CD4-positive, alpha-beta T cell (primary cell): ENCODE results near the gene COL25A1. TPM values are rescaled to one million over a fixed set of nuclear protein-coding genes. Genes with fewer than 3 reads are reported as not detected.

Experiments used
- ATAC-seq: fragments of 200-7000 bp; cut with Tn5 transposase; one replicate; pipeline ENCODE4 v1.10.0; 2022; ENCODE audit warnings: mild to moderate bottlenecking; ENCODE audit not compliant: poor library complexity
- CTCF ChIA-PET: fragments of 350-600 bp; sonication (Branson Sonifier 250); formaldehyde crosslinking; loops from one replicate; lab custom pipeline; 2021; ENCODE audit warnings: antibody characterized with exemption, inconsistent platforms; lab: Charles Lee
- POLR2A ChIA-PET: fragments of 350-600 bp; sonication (Branson Sonifier 250); formaldehyde crosslinking; loops from one replicate; lab custom pipeline; 2021; ENCODE audit warnings: antibody characterized with exemption, inconsistent platforms; lab: Charles Lee
- DNase-seq, 14 experiments: peaks; one replicate each; pipeline ENCODE4 v3.0.0-alpha.2; 2013 to 2020; ENCODE audit warnings: mixed read lengths in 2 of 14
- H3K27ac ChIP-seq, 2 donors: one replicate each; pipeline versions ENCODE4 v1.5.1 to v1.7.0; 2013; ENCODE audit warnings: low read length in 2 of 2, low read depth in 1 of 2, mild to moderate bottlenecking in 1 of 2
- H3K27me3 ChIP-seq, 2 experiments: 1 replicate in 1 of 2; 2 replicates in 1 of 2; pipeline versions ENCODE4 v1.6.1 to v1.7.0; 2013; ENCODE audit warnings: low read length in 2 of 2, control low read depth in 1 of 2, mild to moderate bottlenecking in 1 of 2, moderate library complexity in 1 of 2; ENCODE audit not compliant: insufficient read depth in 2 of 2, control insufficient read depth in 1 of 2
- H3K36me3 ChIP-seq: one replicate; pipeline ENCODE4 v1.6.1; 2013; ENCODE audit warnings: low read length, control low read depth; ENCODE audit not compliant: insufficient read depth
- H3K4me1 ChIP-seq: one replicate; pipeline ENCODE4 v1.6.1; 2013; ENCODE audit warnings: low read length, control low read depth; ENCODE audit not compliant: insufficient read depth
- H3K4me3 ChIP-seq: one replicate; pipeline ENCODE4 v1.5.1; 2013; ENCODE audit warnings: mild to moderate bottlenecking, low read length, moderate library complexity
- H3K9me3 ChIP-seq, 2 experiments: 1 replicate in 1 of 2; 2 replicates in 1 of 2; pipeline versions ENCODE4 v1.6.1 to v1.7.0; 2013; ENCODE audit warnings: low read length in 2 of 2, mild to moderate bottlenecking in 2 of 2, control low read depth in 1 of 2, moderate library complexity in 1 of 2; ENCODE audit not compliant: control insufficient read depth in 1 of 2, insufficient read depth in 1 of 2
- H3K27ac Mint-ChIP-seq: one replicate; pipeline ENCODE4 v1.8.0; 2020; ENCODE audit warnings: mixed read lengths
- H3K27me3 Mint-ChIP-seq: one replicate; pipeline ENCODE4 v1.8.0; 2021; ENCODE audit warnings: mixed read lengths
- H3K36me3 Mint-ChIP-seq: one replicate; pipeline ENCODE4 v1.8.0; 2021; ENCODE audit warnings: low read depth, mixed read lengths
- H3K4me1 Mint-ChIP-seq: one replicate; pipeline ENCODE4 v1.8.0; 2021; ENCODE audit warnings: low read depth, mixed read lengths
- H3K4me3 Mint-ChIP-seq: one replicate; pipeline ENCODE4 v1.8.0; 2020; ENCODE audit warnings: mild to moderate bottlenecking, mixed read lengths
- H3K9me3 Mint-ChIP-seq: one replicate; pipeline ENCODE4 v1.8.0; 2020; ENCODE audit warnings: mixed read lengths
- CTCF ChIP-seq: fragments of 200-600 bp; IDR thresholded peaks from one replicate; pipeline ENCODE4 v1.8.0; 2022; ENCODE audit warnings: antibody characterized with exemption, mild to moderate bottlenecking
- intact Hi-C, 2 experiments: fragments of 100-400 bp; cut with DNase I in 1 of 2; cut with micrococcal nuclease in 1 of 2; formaldehyde crosslinking; loops; one replicate each; pipeline versions ENCODE4 v1.15.1 to v1.9.0; 2023 to 2025; cut with DNase I, micrococcal nuclease
- total RNA-seq, 174 experiments: library from RNA in 2 of 174; stranded (reverse) in 2 of 174; gene quantifications; one replicate each; pipeline ENCODE4 v1.2.3 and lab custom pipeline; 2021 to 2026

The COL25A1 gene
- total RNA-seq, 2 experiments from 2014 or later = 0.42 TPM; not detected in 1

- no peaks in the 10 kb centered on the region for H3K27me3 Mint-ChIP-seq
- no peak overlapping the region for H3K27ac ChIP-seq
- H3K36me3 Mint-ChIP-seq = no peaks in the 10 kb centered on the region
- CTCF ChIA-PET = no interaction called here
- H3K9me3 Mint-ChIP-seq = no peaks in the 10 kb centered on the region
- no peak for TF ChIP-seq CTCF
- intact Hi-C loops = no loop called here
- H3K36me3 ChIP-seq = no peaks in the 10 kb centered on the region
- no peak for DNase-seq
- H3K27ac Mint-ChIP-seq = no peak overlapping the region
- no peaks in the 10 kb centered on the region for H3K27me3 ChIP-seq
- no peak for ATAC-seq
- no peak overlapping the region for H3K4me3 ChIP-seq
- no peaks in the 10 kb centered on the region for H3K9me3 ChIP-seq
- H3K4me3 Mint-ChIP-seq = no peak overlapping the region
- H3K4me1 ChIP-seq = no peaks in the 10 kb centered on the region
- H3K4me1 Mint-ChIP-seq = no peaks in the 10 kb centered on the region
- POLR2A ChIA-PET = no interaction called here
Observed at GRCh38 chr4:109191216-109191615, 111.2 kb downstream of the COL25A1 start.

DNA sequence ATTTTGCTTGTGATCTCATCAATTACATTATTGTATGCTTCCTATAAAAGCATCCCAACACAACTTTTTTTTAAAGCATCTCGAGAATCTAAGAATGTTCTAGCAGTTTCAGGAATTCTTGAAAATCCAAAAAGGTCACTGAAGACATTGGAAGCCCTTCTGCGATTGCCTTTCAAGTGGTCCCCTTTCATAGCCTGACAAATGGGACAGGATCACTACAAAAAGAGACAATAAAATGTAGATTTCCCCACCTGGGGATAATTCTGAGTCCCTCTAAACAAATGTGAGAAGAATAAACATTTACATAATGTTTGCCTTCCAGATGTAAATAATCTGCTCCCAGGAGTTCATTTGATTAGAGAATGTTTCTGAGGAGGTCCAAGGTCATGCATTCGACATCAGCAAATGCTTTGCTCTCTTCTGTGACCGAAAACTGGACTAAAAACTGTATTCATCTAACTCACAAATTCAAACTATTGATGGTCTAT lies 116.0 kb downstream of the COL25A1 start:
- H3K4me1 Mint-ChIP-seq = no peaks in the 10 kb centered on the region
- H3K27me3 ChIP-seq = no peaks in the 10 kb centered on the region
- ChIA-PET POLR2A (no interaction called here), CTCF (no interaction called here)
- TF ChIP-seq CTCF = no peak
- no peaks in the 10 kb centered on the region for H3K36me3 Mint-ChIP-seq
- intact Hi-C loops = no loop called here
- no peaks in the 10 kb centered on the region for H3K4me1 ChIP-seq
- no peak overlapping the region for H3K4me3 Mint-ChIP-seq
- peaks cover 2% of the 10 kb centered on the region for H3K9me3 Mint-ChIP-seq
- no peak overlapping the region for H3K27ac Mint-ChIP-seq
- H3K36me3 ChIP-seq = no peaks in the 10 kb centered on the region
- H3K4me3 ChIP-seq = no peak overlapping the region
- ATAC-seq = no peak
- H3K27ac ChIP-seq = no peak overlapping the region
- no peak for DNase-seq
- peaks cover 5% of the 10 kb centered on the region for H3K27me3 Mint-ChIP-seq
- no peaks in the 10 kb centered on the region for H3K9me3 ChIP-seq

DNA sequence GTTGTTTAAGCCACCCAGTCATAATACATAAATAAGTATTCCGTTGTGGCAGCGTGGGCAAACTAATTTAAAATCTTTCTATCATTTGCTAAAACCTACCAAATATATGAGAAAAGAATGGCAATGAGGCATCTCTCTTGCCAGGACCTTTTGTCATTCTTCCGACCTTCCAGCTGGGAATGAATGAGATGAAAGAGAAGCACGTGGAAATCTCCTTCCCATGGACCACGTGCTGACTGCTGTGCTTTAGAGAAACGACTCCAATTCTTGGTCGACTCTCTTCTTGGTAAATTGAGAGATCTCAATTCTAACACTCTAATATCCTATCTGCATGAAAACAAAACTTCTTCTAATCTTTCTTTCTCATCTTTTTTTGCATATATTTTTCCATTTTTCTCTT lies 116.5 kb downstream of the COL25A1 start:
- Mint-ChIP-seq H3K9me3 (peaks cover 2% of the 10 kb centered on the region), H3K4me1 (no peaks in the 10 kb centered on the region), H3K27ac (no peak overlapping the region), H3K27me3 (peaks cover 5% of the 10 kb centered on the region), H3K4me3 (no peak overlapping the region), H3K36me3 (no peaks in the 10 kb centered on the region)
- no peaks in the 10 kb centered on the region for H3K9me3 ChIP-seq
- CTCF ChIA-PET = no interaction called here
- ATAC-seq = no peak
- H3K27ac ChIP-seq = no peak overlapping the region
- no peaks in the 10 kb centered on the region for H3K36me3 ChIP-seq
- no peaks in the 10 kb centered on the region for H3K27me3 ChIP-seq
- no peaks in the 10 kb centered on the region for H3K4me1 ChIP-seq
- POLR2A ChIA-PET = no interaction called here
- no peak for DNase-seq
- no peak for TF ChIP-seq CTCF
- no peak overlapping the region for H3K4me3 ChIP-seq
- intact Hi-C loops = no loop called here
